Activated naive CD4-positive, alpha-beta T cell treated with anti-CD3 and anti-CD28 coated beads, Interleukin-2, amount 50 U/mL, for 24 hours (primary cell): ENCODE measurements around the gene COX6B1.

Experiments
- H3K27ac Mint-ChIP-seq: one replicate; pipeline ENCODE4 v1.8.0; 2021; ENCODE audit warnings: mild to moderate bottlenecking, mixed read lengths
- H3K27me3 Mint-ChIP-seq: one replicate; pipeline ENCODE4 v1.8.0; 2021; ENCODE audit warnings: mixed read lengths
- H3K36me3 Mint-ChIP-seq: one replicate; pipeline ENCODE4 v1.8.0; 2021; ENCODE audit warnings: mixed read lengths
- H3K4me1 Mint-ChIP-seq: one replicate; pipeline ENCODE4 v1.8.0; 2021; ENCODE audit warnings: mixed read lengths
- H3K4me3 Mint-ChIP-seq: one replicate; pipeline ENCODE4 v1.8.0; 2021; ENCODE audit warnings: mild to moderate bottlenecking, mixed read lengths
- H3K9me3 Mint-ChIP-seq: one replicate; pipeline ENCODE4 v1.8.0; 2021; ENCODE audit warnings: mixed read lengths

COX6B1 gene

DNA sequence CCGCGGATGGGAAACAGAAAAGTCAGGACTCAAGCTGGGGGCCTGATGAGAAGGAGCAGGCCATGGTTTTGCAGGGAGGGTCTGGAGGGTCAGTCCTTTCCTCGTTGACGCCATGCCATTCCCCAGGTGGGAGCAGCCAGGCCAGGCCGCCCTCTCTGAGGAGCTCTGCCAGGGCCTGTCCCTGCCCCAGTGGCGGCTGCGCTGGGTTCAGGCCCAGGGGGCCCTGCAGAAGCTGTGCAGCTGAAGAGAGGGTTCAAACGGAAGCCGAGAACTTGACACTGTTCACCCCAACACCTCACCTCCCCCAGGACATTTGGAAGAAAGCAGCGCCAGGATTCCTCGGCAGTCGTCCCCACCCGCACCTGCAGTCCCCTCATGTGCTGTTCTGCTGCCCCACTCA, 25.4 kb upstream of the COX6B1 start:
- no peaks in the 10 kb centered on the region for H3K4me1 Mint-ChIP-seq
- H3K27me3 Mint-ChIP-seq, result no peaks in the 10 kb centered on the region
- H3K27ac Mint-ChIP-seq, result no peak overlapping the region
- H3K9me3 Mint-ChIP-seq, result no peaks in the 10 kb centered on the region
- peaks cover 2% of the 10 kb centered on the region for H3K36me3 Mint-ChIP-seq
- H3K4me3 Mint-ChIP-seq, result no peak overlapping the region

DNA sequence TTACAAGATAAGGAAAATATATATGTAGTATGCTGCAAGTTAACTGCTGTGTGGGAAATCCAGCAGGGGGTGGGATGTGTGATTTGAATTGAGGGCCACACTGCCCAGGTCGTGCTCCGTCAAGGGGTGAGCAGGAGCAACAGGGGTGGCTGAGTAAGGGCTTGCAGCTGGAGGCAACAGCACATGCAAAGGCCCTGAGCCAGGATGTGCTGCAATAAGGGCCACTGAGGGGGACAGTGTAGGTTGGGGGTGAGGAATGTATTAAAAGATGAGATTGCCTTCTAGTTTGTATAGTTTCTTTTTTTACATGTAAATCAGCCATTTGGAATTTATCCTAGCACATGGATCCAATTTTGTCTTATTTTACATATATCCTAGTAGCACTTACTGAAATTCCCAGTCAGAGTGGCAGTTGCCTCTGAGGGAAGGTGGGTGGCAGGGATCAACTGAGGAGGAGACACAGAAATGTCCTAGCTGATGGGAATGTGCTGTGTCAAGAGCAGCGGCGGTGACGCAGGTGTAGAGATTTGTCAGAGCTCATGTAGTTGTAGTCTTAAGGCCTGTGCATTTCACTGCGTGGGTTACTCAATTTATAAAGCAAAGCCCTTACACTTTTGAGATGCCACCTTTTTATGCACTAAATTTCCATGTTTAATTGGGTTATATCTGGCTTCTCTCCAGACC, 24.7 kb upstream of the COX6B1 start:
- peaks cover 2% of the 10 kb centered on the region for H3K36me3 Mint-ChIP-seq
- no peaks in the 10 kb centered on the region for H3K27me3 Mint-ChIP-seq
- H3K4me1 Mint-ChIP-seq, result peaks cover 4% of the 10 kb centered on the region
- no peak overlapping the region for H3K4me3 Mint-ChIP-seq
- no peaks in the 10 kb centered on the region for H3K9me3 Mint-ChIP-seq
- no peak overlapping the region for H3K27ac Mint-ChIP-seq

DNA sequence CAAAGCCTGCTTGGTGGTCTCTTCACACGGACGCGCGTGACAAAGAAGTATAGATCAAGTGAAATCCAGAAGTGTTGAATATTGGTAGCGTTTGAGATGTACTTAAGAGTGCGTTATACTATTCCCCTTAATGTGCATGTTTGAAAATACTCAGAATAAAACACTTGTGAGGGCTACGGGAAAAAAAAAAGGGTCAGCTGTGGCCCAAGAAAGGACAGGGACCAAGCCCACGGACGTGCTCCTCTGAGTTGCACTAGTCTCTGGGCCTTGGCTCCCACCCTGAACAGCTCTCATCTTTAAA, 19.9 kb upstream of the COX6B1 start:
- no peaks in the 10 kb centered on the region for H3K9me3 Mint-ChIP-seq
- H3K4me3 Mint-ChIP-seq, result peak overlapping the region; percentile 100
- no peaks in the 10 kb centered on the region for H3K27me3 Mint-ChIP-seq
- peak overlapping the region; percentile 99 for H3K27ac Mint-ChIP-seq
- H3K4me1 Mint-ChIP-seq, result peaks cover 30% of the 10 kb centered on the region
- peaks cover 14% of the 10 kb centered on the region for H3K36me3 Mint-ChIP-seq

DNA sequence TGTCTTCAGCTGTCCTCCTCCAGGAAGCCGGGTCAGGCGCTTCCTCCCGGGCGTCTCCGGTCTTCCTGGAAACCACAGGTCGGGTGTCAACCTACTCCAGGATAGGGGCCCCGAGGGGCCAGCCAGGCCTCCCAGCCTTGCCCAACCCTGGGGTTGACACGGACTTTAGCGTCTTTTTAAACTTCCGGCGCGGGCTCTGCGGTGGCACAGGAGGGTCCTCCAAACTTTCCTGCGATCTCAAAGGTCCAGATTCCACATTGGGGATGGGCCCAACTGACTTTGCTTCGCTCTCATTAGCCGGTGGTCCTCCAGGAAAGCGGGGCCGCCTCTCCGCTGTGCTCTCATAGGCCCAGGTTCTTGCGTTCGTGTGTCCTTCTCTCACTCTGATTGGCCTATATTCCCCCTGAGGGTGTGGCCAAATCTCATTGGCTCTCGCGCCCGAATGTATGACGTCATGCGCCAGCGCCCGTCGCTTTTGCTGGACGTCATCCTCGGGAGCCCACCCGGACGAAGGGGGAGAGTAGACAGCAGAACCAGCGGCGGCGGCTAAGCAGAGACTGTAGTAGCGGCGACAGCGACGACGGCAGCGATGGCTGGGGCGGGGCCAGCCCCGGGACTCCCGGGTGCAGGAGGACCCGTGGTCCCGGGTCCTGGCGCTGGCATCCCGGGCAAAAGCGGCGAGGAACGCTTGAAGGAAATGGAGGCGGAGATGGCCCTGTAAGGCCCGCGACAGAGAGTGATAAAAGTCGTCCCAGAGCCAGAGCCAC, 19.4 kb upstream of the COX6B1 start, which contains the start of gene RBM42:
TSS of gene RBM42 (plus strand) at position 472 of the 767 bp plus-strand sequence. CDS start at position 590, 118 bp downstream.
- Mint-ChIP-seq H3K27ac (peak within 1 kb of the TSS; percentile 99), H3K4me3 (peak within 1 kb of the TSS; percentile 100), H3K36me3 (peaks cover 16% of the 10 kb centered on the region), H3K4me1 (peaks cover 30% of the 10 kb centered on the region), H3K27me3 (no peaks in the 10 kb centered on the region), H3K9me3 (no peaks in the 10 kb centered on the region)

DNA sequence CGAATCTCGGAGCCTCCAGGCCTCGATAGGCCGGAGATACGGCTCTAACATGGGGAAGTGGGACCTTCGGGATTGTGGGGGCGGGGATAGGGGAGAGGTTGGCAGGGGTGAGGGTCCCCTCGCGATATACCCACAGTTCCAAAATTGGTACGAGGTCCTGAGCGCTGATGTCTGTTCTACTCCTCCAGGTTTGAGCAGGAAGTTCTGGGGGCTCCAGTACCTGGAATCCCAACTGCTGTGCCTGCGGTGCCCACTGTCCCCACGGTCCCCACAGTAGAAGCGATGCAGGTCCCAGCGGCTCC, 18.8 kb upstream of the COX6B1 start:
- Mint-ChIP-seq H3K4me1 (peaks cover 30% of the 10 kb centered on the region), H3K4me3 (peak overlapping the region; percentile 100), H3K9me3 (no peaks in the 10 kb centered on the region), H3K27ac (peak overlapping the region; percentile 99), H3K27me3 (no peaks in the 10 kb centered on the region), H3K36me3 (peaks cover 16% of the 10 kb centered on the region)

DNA sequence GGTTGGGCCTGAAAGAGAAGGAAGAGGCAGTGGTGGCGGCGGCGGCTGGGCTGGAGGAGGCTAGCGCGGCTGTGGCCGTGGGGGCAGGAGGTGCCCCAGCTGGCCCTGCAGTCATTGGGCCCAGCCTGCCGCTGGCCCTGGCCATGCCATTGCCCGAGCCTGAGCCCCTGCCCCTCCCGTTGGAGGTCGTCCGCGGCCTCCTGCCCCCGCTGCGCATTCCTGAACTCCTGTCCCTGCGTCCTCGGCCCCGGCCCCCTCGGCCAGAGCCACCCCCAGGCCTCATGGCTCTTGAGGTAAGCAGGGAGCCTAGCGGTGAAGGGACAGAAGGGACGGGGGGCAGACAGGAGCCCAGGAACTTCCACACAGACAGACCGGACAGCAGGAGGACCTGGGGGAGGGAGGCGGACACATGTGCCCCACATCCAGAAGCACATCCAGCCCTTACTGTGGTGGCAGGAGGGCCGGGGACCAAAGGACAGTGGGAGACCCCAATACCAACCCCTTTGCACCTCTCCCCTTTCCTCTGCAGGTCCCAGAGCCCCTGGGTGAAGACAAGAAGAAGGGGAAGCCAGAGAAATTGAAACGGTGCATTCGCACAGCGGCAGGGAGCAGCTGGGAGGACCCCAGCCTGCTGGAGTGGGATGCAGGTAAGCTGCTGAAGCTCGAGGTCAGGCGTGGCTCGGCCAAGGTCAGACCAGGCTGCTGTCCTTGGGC, 14.2 kb upstream of the COX6B1 start:
- Mint-ChIP-seq H3K4me1 (peaks cover 22% of the 10 kb centered on the region), H3K4me3 (no peak overlapping the region), H3K27ac (no peak overlapping the region), H3K27me3 (no peaks in the 10 kb centered on the region), H3K9me3 (no peaks in the 10 kb centered on the region), H3K36me3 (peaks cover 17% of the 10 kb centered on the region)

DNA sequence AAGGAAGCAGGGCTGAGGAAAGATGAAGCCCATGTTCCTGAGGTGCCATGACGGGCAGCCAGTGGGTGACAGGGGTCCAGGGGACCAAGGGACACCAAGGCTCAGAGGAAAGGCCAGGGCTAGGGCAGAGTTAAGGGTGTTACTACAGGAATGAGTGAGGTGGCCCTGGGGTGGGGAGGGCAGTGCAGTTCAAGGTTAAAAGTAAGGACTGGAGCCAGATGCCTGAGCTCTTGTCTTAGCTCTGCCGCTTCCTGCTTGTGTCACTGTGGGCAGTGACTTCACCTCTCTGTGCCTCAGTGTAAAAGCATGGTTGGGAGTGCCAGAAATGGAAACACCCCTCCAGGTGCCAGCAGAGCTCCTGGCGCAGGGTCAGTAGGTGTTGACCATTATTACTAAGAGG, 11.5 kb upstream of the COX6B1 start:
- Mint-ChIP-seq H3K27ac (no peak overlapping the region), H3K4me1 (peaks cover 14% of the 10 kb centered on the region), H3K36me3 (peaks cover 12% of the 10 kb centered on the region), H3K4me3 (no peak overlapping the region), H3K9me3 (no peaks in the 10 kb centered on the region), H3K27me3 (no peaks in the 10 kb centered on the region)

DNA sequence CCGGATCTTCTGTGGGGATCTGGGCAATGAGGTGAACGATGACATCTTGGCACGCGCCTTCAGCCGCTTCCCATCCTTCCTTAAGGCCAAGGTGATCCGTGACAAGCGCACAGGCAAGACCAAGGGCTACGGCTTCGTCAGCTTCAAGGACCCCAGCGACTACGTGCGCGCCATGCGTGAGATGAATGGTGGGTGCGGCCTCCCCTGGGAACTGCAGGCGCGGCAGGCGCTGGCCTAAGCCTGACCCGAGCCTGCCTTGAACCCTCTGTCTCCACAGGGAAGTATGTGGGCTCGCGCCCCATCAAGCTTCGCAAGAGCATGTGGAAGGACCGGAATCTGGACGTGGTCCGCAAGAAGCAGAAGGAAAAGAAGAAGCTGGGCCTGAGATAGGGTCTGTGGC, 11.0 kb upstream of the COX6B1 start:
- H3K4me1 Mint-ChIP-seq, result peaks cover 11% of the 10 kb centered on the region
- H3K4me3 Mint-ChIP-seq, result no peak overlapping the region
- H3K9me3 Mint-ChIP-seq, result no peaks in the 10 kb centered on the region
- H3K27me3 Mint-ChIP-seq, result no peaks in the 10 kb centered on the region
- H3K36me3 Mint-ChIP-seq, result peaks cover 7% of the 10 kb centered on the region
- H3K27ac Mint-ChIP-seq, result no peak overlapping the region

DNA sequence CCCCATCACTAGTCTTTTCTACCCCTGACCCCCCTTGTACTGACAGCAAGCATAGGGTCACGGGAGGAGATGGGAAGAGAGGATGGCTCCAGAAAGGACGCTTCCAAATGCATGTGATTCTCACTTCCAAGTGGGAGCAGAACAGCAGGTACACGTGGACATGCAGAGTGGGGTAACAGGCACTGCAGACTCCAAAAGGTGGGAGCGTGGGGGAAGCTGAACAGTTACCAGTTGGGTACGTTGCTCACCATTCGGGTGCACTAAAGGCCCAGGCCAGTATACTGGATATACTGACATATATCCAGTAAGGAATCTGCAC, 8.8 kb upstream of the COX6B1 start:
- H3K4me3 Mint-ChIP-seq, result no peak overlapping the region

DNA sequence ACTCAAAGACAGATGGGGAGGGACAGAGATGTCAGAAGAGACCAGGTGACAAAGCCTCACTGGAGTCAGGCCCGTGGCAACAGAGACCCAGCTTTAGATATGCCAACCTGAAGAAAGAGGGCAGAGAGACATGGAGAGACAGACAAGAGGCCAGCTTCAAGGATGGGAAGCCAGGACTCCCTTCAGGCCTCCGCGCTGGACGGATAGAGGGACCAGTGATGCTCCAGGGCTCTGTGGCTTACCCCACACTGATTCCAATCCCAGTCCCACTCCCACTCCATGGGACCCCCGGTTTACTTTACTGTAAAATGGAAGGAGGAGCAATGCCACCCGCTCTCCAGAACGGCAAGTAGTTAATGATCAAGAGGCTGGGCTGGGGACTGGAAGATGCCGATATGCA, 8.3 kb upstream of the COX6B1 start:
- H3K4me3 Mint-ChIP-seq, result no peak overlapping the region
- H3K36me3 Mint-ChIP-seq, result peaks cover 2% of the 10 kb centered on the region
- H3K27ac Mint-ChIP-seq, result no peak overlapping the region

More for the DNA sequence above, 8.8 kb upstream of the COX6B1 start:
- H3K27me3 Mint-ChIP-seq, result no peaks in the 10 kb centered on the region
- H3K27ac Mint-ChIP-seq, result no peak overlapping the region
- H3K36me3 Mint-ChIP-seq, result peaks cover 2% of the 10 kb centered on the region
- H3K9me3 Mint-ChIP-seq, result no peaks in the 10 kb centered on the region
- H3K4me1 Mint-ChIP-seq, result peaks cover 15% of the 10 kb centered on the region

DNA sequence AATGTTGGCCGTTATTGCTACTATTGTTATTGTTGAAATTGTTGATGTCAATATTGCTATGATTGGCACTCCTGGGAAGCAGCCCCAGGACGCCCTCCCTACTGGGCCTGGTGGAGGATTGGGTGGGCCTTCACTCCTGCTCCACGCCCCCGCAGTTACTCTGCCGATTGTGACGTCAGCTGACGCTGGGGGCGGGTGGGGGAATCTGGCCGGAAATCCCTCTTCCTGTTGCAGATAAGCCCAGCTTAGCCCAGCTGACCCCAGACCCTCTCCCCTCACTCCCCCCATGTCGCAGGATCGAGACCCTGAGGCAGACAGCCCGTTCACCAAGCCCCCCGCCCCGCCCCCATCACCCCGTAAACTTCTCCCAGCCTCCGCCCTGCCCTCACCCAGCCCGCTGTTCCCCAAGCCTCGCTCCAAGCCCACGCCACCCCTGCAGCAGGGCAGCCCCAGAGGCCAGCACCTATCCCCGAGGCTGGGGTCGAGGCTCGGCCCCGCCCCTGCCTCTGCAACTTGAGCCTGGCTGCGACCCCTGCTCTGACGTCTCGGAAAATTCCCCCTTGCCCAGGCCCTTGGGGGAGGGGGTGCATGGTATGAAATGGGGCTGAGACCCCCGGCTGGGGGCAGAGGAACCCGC, 6.5 kb upstream of the COX6B1 start, which contains the start of gene ETV2:
TSS of gene ETV2 (plus strand) at position 231 of the 637 bp plus-strand sequence. CDS start 716 bp downstream, outside the sequence.
- Mint-ChIP-seq H3K27ac (no peak within 1 kb of the TSS), H3K4me3 (peak within 1 kb of the TSS; percentile 23), H3K27me3 (no peaks in the 10 kb centered on the region), H3K9me3 (no peaks in the 10 kb centered on the region), H3K4me1 (peaks cover 34% of the 10 kb centered on the region), H3K36me3 (no peaks in the 10 kb centered on the region)

More for the DNA sequence above, 8.3 kb upstream of the COX6B1 start:
- Mint-ChIP-seq H3K4me1 (peaks cover 21% of the 10 kb centered on the region), H3K9me3 (no peaks in the 10 kb centered on the region), H3K27me3 (no peaks in the 10 kb centered on the region)

DNA sequence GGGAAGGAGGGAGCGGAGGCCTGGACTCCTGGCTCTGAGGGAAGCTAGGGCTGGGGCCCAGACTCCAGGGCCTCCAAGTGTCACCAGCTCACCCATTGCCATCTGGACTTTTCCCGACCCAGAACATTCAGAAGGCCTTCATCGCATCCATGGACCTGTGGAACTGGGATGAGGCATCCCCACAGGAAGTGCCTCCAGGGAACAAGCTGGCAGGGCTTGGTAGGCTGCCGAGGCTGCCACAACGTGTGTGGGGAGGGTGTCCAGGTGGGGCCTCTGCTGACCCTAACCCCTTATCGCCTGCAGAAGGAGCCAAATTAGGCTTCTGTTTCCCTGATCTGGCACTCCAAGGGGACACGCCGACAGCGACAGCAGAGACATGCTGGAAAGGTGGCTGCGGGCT, 5.8 kb upstream of the COX6B1 start:
- H3K9me3 Mint-ChIP-seq, result no peaks in the 10 kb centered on the region
- H3K4me3 Mint-ChIP-seq, result peak overlapping the region; percentile 23
- H3K4me1 Mint-ChIP-seq, result peaks cover 36% of the 10 kb centered on the region
- no peaks in the 10 kb centered on the region for H3K27me3 Mint-ChIP-seq
- no peak overlapping the region for H3K27ac Mint-ChIP-seq
- H3K36me3 Mint-ChIP-seq, result no peaks in the 10 kb centered on the region

DNA sequence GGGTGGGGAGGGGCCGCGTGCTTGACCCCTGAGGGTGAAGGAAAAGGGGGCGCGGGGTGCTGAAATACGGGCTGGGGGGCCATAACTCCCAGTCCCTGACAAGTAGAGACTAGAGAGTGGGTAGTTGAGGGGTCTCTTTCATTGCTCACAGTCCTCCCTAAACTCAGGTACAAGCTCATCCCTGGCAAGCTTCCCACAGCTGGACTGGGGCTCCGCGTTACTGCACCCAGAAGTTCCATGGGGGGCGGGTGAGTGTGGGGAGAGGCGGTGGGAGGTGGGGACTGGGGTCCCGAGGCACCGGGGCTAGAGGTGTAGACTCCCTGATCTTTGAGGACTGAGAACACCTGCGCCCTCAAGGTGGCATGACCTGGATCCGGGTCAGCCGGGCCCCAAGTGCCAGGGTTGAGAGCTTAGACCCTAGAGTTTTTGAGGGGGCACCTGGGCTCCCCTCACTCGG, 5.3 kb upstream of the COX6B1 start:
- Mint-ChIP-seq H3K27me3 (no peaks in the 10 kb centered on the region), H3K36me3 (no peaks in the 10 kb centered on the region), H3K4me3 (peak overlapping the region; percentile 69), H3K9me3 (no peaks in the 10 kb centered on the region), H3K27ac (no peak overlapping the region), H3K4me1 (peaks cover 36% of the 10 kb centered on the region)

DNA sequence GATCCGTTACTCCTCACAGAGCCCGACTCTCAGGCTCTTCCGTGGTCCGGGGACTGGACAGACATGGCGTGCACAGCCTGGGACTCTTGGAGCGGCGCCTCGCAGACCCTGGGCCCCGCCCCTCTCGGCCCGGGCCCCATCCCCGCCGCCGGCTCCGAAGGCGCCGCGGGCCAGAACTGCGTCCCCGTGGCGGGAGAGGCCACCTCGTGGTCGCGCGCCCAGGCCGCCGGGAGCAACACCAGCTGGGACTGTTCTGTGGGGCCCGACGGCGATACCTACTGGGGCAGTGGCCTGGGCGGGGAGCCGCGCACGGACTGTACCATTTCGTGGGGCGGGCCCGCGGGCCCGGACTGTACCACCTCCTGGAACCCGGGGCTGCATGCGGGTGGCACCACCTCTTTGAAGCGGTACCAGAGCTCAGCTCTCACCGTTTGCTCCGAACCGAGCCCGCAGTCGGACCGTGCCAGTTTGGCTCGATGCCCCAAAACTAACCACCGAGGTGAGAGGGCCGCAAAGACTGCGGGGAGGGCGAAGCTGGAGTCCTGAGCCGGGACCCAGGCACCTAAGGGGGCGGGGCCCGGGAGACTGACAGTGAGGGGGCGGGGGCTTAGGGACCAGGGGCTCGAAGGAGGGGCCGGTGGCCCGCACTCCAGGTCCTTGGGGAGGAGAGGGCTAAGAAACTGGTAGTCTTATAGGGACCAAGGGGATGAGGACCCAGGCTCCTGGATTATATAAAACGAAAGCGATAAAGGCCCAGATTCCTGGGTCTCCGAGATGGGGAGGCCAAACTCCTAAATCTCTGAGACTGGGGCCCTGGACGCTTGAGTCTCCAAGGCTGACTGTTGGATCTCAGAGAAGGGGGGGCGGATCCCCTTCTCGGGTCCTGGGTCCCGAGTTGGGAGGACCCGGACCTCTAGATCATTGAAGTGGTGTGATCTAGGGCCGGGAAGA, 4.6 kb upstream of the COX6B1 start:
- peaks cover 36% of the 10 kb centered on the region for H3K4me1 Mint-ChIP-seq
- peak overlapping the region; percentile 69 for H3K4me3 Mint-ChIP-seq
- H3K27me3 Mint-ChIP-seq, result no peaks in the 10 kb centered on the region
- no peak overlapping the region for H3K27ac Mint-ChIP-seq
- no peaks in the 10 kb centered on the region for H3K9me3 Mint-ChIP-seq
- no peaks in the 10 kb centered on the region for H3K36me3 Mint-ChIP-seq
